NCI-H1092 (cell line): ENCODE data around the gene DDR2.

ENCODE experiments used
- DNase-seq: peaks from one replicate; lab custom pipeline; 2025; lab: John Stamatoyannopoulos, UW

The DDR2 gene

DNA sequence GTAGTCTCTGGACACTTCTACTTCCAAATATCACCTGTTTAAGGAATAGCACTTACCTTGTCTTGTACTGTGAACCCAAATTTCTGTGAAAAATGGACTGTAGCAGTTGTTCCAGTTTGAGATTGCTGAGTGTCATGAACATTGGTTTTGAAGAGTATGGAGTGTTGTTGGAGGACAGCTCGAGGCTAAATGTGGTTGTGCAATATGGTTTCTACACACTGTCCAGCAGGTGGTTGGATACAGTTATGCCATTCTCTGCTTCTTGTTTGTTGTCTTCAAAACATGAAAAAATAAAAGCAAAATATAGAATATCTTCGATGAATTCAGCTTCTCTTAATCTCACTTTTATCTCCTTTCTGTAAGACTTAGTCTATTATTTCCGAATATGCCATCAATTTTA lies 67.1 kb downstream of the DDR2 start:
- no peak for DNase-seq

GRCh38 chr1:162700131-162700530 lies 67.9 kb downstream of the DDR2 start:
- DNase-seq, result no peak

- DNase-seq, result no peak
These were observed 69.0 kb downstream of the DDR2 start for GRCh38 chr1:162701286-162701685.

GRCh38 chr1:162702628-162703027 lies 70.4 kb downstream of the DDR2 start:
- no peak for DNase-seq

DNA sequence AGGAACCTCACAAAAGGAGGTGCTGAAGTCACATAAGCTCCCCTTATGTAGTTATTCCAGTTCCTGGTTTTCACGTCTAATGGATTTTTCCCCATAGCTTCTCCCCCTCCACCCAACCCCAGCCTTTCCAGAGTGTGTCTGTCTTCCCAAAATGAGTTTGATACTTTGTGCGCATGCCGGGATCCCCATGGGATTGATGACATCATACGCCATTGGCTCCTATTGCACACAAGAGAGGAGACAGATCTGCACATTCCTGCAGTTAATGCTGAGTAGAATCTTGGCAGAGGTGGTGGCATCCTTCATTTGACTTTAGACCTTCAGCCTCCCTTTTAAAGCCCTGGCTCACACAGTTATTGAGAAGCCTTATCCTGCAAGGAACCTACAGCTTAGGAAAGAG lies 71.4 kb downstream of the DDR2 start:
- DNase-seq, result no peak

GRCh38 chr1:162704673-162705424 lies 72.6 kb downstream of the DDR2 start:
- no peak for DNase-seq

GRCh38 chr1:162706003-162706402 lies 73.7 kb downstream of the DDR2 start:
- no peak for DNase-seq

DNA sequence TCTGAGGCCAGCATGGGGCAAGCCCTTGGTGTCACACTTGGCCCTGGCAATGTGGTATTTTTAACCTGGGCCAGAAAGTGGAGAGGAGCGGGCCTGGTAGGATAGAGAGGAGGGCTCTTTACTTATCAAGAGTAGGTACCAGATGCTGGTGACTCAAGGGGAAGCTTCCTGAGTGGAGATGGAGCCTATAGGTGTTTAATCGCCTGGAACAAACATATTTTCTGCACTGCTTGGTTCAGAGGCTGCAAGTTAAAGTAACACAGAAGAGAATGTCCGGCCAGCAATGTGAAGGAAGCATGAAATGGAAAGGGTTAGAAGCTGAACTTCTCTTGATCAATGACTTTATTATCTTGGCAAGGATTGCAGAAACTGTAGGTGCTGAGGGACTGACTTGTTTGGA lies 74.3 kb downstream of the DDR2 start:
- no peak for DNase-seq

- no peak for DNase-seq
These were observed 76.0 kb downstream of the DDR2 start for GRCh38 chr1:162708286-162708685.

- no peak for DNase-seq
These were observed 77.0 kb downstream of the DDR2 start for GRCh38 chr1:162709132-162709860.

DNA sequence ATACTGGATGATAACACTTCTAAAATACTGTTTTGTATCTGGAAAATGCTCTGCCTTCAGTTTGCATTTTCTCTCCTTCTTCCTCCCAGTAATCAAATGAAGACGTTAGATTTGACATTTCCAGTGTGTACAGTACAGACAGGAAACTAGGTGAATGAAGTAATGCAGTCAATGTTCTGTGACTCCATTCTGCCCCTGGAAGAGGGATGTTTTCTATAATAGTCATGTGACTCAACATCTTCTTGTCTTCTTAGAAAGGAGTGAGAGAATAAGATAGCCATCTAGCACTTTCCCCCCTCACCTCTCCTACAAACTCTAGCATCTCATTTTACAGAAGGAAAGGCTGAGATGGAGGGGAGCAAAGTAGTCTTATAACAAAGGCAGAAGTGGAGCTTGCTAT lies 77.6 kb downstream of the DDR2 start:
- no peak for DNase-seq

DNA sequence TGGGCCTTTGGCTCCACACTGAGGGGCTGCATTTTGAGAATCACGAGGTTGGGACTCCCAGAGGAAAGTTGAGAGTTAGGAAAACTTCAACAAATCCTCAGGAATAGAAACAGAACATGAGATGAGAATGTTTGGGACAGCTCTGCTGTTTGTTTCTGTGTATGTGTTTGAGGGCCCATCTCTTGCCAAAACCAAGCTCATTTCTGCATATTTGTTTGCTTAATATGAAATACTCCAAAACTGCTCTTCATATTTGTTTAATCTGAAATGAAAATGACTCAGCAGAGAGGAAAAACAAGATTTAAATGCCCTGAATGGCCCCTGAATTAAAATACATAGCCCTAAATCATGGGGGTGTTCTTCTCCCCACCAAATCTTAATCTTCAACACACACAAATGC lies 78.1 kb downstream of the DDR2 start:
- DNase-seq, result no peak

- no peak for DNase-seq
These were observed 78.7 kb downstream of the DDR2 start for GRCh38 chr1:162710780-162711465.

GRCh38 chr1:162712317-162713029 lies 80.2 kb downstream of the DDR2 start:
- no peak for DNase-seq

GRCh38 chr1:162716123-162716522 lies 83.9 kb downstream of the DDR2 start:
- no peak for DNase-seq

GRCh38 chr1:162716552-162716951 lies 84.3 kb downstream of the DDR2 start:
- no peak for DNase-seq

GRCh38 chr1:162717548-162718184 lies 85.4 kb downstream of the DDR2 start:
- no peak for DNase-seq

GRCh38 chr1:162719678-162720077 lies 87.4 kb downstream of the DDR2 start:
- no peak for DNase-seq

DNA sequence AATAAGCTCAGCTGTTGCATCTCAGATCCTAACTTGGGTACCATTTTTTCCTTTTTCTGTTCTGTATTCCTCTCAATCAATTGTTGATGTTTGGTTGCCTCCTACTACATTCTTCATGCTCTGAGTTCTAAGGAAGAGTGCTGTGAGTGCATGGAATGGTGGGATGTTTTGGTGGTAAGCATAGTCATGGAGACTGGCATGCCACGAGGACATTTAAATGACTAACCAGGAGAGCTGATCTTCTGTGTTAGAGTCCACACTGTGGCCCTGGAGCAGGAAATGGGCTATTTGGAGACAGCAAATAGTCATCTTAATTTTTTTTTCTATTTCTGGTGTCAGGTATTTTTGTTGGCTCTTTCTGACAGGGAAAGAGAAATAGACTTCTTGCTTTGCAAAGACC lies 88.7 kb downstream of the DDR2 start:
- no peak for DNase-seq

GRCh38 chr1:162721471-162721870 lies 89.2 kb downstream of the DDR2 start:
- DNase-seq, result no peak

DNA sequence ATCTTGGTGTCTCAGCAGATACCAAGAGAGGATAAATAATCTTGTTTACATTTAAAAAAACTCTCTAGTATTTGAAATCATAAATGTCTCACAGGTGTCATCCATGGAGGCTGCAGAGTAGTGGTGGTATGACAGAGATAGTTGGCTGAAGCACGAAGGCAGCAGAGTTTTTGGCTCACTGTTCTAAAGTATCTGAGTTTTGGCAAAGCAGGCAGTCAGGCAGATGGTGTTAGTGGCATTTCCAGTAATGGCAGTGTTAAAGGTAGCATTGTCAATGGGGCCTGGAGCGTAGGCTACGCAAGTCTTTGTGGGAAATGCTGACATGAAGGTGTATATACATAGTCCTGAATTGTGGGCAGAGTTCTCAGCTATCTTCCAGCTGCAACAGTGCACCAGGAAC lies 89.8 kb downstream of the DDR2 start:
- DNase-seq, result no peak

DNA sequence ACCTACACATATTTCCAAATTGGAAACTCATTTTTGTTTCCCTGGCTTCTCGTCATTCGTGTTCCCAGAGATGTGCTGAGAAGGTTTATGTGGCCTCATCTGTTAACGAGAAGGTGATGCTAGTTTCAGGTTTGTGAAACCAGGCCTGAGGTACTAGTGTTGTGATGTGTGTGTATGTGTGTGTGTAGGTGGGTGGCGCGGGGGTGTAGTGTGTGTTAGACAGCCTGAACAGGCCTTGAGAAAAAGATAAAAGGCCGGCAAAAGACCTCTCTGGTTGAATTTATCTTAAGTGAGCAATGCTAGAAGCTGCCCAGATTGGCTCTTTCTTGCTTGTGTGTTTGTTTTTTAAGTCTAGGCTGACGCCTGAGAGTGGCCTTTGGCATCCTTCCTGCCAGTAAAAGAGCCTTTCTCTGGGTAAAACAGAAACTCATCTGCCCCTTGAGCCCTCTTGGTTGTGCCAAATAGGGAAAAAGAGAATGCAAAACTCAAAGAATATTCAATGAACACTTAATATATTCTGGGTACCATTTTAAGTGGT lies 92.4 kb downstream of the DDR2 start:
- no peak for DNase-seq
